HG02759 (cell line): ENCODE data around the gene PDXK.
A peak's percentile ranks its signal among the peaks of the same experiment; 100 is the strongest.
"Not testable (repeated sequence)": the region's sequence is repeated elsewhere in the genome, so short reads cannot be mapped to it uniquely, and the experiment has no call there.

Experiments used
- ATAC-seq: cut with Tn5 transposase; IDR thresholded peaks from one replicate; pipeline ENCODE4 v1.9.1; 2021; ENCODE audit warnings: mild to moderate bottlenecking, moderate library complexity; ENCODE audit not compliant: unreplicated experiment

The PDXK gene

GRCh38 chr21:43696214-43696613 lies 22.7 kb upstream of the PDXK start:
- no peak for ATAC-seq

- ATAC-seq, result no peak
Measured at GRCh38 chr21:43697758-43698643, 20.9 kb upstream of the PDXK start.

GRCh38 chr21:43699492-43699777 lies 19.5 kb upstream of the PDXK start:
- not testable (repeated sequence) for ATAC-seq

GRCh38 chr21:43699933-43700599 lies 18.9 kb upstream of the PDXK start:
- no peak for ATAC-seq

- no peak for ATAC-seq
Measured at GRCh38 chr21:43701936-43702784, 16.8 kb upstream of the PDXK start.

- no peak for ATAC-seq
Measured at GRCh38 chr21:43702785-43703034, 16.2 kb upstream of the PDXK start.

- ATAC-seq, result no peak
Measured at GRCh38 chr21:43703035-43703880, 15.7 kb upstream of the PDXK start.

- ATAC-seq, result no peak
Measured at GRCh38 chr21:43707462-43707861, 11.5 kb upstream of the PDXK start.

- no peak for ATAC-seq
Measured at GRCh38 chr21:43708745-43709381, 10.1 kb upstream of the PDXK start.

GRCh38 chr21:43712268-43712942 lies 6.5 kb upstream of the PDXK start:
- ATAC-seq, result no peak

GRCh38 chr21:43713123-43713522 lies 5.8 kb upstream of the PDXK start:
- not testable (repeated sequence) for ATAC-seq

GRCh38 chr21:43716376-43717165 lies 2.4 kb upstream of the PDXK start:
- ATAC-seq, result peak; percentile 46

- ATAC-seq, result no peak
Measured at GRCh38 chr21:43717166-43717853, 1.6 kb upstream of the PDXK start.

GRCh38 chr21:43717967-43718871 lies 710 bp upstream of the PDXK start:
- ATAC-seq, result no peak

GRCh38 chr21:43719748-43720538 lies 1.0 kb downstream of the PDXK start:
- no peak for ATAC-seq

- ATAC-seq, result no peak
Measured at GRCh38 chr21:43720539-43721166, 1.7 kb downstream of the PDXK start.
